Dedifferentiated amniotic fluid mesenchymal stem cell (primary cell): ENCODE measurements around the gene PARN.

Source experiments
- DNase-seq: peaks from one replicate; pipeline ENCODE4 v3.0.0-alpha.2; 2016; ENCODE audit errors: extremely low spot score

PARN gene

GRCh38 chr16:14499110-14499509, 130.9 kb downstream of the PARN start:
- no peak for DNase-seq

DNA sequence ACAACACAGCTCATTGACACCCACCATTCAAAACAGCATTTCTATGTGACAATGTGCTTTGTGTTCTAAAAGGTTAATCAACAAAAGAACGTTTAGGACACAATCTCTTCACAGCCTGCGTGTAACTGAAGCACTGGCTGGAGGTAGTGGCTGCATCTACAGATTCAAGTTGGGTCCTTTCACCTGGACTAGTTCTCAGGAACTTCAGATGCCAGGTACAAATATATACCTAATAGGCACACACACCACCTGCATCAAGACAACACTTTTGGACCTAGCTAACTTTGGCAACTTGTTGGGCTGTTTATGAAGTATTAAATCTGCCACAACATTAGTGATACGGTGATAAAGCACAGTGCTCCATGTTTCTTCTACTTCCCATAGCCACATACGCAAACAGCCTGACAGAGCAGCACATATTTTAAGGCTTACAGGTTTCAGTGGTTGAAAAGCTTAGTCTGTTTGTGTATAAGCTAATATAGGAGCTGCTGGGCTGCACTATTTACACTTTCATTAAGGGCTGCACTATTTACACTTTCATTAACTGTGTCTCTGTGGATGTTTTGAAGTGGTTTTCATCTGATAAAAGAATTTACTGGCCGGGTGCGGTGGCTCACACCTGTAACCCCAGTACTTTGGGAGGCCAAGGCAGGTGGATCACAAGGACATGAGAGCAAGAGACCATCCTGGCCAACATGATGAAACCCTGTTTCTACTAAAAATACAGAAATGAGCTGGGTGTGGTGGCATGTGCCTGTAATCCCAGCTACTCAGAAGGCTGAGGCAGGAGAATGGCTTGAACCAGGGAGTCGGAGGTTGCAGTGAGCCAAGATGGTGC, 132.6 kb downstream of the PARN start:
- no peak for DNase-seq

DNA sequence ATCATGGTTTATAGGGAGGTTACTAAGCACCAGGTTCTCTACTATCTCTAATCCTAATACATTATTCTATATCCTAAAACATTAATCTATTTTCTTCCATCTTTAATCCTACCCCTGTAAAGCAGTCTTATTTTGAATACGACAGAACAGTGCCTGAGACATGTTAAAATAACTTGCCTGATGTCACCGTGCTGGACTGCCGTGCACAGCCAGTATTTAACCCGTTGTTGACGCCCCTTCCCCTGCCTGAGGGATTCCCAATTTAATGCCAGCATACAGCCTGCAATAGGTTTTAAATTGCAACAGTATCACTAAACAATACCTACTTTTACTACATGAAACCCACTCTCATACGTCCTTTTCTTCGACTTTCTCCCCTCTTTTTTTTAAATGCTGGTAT, 133.3 kb downstream of the PARN start:
- DNase-seq: no peak

DNA sequence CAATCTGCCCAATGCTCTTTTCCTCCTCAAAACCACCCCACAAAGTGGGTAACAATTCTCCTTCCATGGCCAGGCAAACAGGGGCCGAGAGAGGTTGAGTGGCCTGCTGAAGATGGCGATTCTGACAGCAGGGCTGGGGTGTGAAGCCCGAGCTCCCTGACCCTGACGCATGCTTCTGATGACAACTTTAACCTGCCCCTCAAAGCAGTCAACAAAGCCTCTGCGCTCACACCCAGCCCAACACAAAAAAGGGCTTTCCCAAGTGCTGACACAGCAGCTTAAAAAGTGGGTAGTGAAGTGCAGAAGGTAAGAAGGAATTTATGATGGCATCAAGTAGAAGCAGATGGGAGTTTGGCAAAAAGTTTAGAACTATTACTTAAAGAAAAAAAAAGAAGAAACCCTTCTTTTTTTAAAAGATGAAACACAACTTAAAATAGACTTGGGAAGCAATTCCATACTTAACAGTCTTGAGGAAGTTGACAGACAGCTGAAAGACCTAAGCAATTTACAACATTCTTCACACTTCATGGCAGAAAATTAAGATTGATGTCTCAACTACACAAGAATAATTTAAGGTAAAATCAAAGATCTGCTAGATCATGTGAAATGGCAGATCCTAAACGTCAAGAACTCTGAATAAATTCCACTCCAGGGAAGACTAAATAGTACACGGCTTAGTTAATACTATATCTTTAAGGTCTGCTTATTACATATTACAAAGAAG, 133.9 kb downstream of the PARN start:
- DNase-seq: no peak

DNA sequence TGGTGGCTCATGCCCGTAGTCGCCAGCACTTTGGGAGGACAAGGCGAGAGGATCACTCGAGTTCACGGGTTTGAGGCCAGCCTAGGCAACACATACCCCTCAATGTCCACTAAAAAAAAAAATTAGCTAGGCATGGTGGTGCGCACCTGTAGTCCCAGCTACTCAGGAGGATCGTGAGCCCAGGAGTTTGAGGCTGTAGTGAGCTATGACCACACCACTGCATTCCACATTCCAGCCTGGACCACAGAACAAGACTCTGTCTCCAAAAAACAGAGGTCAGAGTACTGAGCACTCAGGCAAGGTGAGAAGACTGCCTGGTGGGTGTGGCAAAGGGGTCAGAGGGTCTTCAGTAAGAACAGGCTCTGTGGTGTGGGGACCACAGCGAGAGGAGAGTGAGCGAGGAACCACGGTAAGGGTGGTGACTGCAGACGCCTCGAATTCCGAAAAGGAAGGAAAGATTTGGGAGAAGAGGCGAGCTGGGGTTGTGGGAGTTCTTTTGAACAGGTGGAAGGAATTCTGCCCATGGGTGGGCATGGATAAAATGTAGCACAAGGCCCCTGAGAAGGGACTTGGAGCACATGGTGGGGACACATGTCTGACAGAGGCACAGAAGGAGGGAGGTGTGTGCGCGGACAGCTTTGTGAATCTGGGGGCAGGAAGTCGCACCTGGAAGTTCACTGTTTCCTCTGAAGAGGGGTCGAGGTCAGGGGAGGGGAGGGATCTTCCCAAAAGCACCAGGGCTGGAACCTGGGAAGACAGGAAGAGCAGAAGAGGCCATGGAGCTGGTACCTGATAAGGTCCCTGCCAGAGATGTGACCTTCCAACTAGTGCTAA, 134.6 kb downstream of the PARN start:
- DNase-seq: no peak

- DNase-seq: no peak
These were observed 135.6 kb downstream of the PARN start for GRCh38 chr16:14494396-14494966.

DNA sequence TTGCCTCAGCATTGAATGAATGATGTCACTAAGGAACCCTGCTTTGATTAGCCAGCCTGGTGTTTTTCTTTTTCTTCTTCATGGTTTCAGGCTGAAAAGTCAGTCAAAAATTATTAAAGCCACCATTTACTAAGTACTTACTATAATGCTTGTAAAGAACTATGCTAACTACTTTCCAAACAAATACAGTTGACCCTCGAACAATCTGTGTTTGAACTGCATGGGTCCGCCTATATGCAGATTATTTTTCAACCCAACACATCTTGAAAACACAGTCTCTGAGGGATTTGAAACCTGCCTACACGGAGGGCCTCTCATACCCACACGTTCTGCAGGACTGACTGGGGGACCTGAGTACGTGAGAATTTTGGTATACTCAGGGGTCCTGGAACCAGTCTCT, 136.3 kb downstream of the PARN start:
- no peak for DNase-seq

DNA sequence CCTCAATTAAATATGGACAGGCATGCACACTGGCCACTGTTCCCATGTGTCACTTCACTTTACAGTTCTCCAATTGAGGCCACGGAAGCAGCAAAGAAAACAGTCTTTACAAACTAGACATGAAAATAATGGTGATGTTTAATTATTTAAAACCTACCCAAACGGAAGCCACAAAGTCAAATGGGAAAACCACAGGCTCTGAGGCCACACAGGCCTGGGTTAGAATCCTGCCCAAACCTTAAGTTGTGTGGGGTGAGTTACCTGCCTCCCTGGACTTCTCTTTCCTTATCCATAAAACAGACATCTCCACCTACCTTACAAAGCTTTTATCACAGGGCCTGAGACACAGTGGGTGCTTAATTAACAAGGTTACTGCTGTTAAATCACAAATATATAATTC, 137.4 kb downstream of the PARN start:
- no peak for DNase-seq

DNA sequence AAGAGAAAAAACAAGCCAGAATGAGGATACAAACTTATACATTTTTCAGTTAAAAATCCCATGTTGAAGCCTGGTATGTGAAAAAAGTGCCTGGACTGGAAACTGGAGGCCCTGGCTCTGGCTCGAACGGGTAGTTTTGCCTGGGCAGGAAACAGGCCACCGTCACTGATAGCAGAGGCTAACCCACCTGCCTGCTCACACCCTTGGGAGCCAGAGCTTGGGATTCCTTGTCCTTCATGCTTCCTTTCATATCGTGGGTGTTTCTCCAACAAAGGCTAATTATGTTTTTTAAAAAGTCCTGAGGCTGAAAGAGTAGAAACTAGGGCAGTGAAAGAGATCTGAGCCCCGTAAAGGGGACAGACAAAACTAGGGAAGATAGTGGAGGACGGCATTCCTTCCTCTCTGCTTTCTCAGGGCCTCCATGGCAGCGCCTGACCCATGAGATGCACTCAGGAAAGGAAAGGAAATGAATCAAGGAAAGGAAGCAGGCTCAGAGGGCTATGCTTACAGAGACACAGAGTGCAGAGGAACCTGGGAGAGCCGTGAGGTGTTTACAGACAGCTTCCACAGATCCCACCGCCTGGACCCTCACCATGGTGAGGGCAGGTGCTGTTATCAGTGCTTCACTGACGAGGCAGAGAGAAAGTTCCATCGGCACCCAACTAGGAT, 138.1 kb downstream of the PARN start:
- DNase-seq: no peak

DNA sequence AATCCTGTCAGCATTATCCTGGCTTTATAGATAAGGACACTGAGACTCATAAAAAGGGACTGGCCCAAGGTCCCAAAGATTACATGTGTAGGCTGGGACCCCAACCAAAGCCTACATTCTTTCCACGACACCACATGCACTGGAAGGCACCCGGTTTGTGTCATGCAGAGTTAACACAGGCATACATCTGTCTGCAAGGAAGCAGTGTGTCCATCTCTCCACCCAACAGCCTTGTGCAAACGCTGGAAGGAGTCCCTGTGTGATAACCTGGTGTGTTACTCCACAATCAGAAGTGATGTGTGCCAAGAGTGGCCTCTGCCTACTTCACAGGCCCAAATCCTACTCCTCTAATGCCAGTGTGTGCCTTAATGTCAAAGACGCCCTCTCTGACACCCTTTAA, 139.8 kb downstream of the PARN start:
- no peak for DNase-seq

DNA sequence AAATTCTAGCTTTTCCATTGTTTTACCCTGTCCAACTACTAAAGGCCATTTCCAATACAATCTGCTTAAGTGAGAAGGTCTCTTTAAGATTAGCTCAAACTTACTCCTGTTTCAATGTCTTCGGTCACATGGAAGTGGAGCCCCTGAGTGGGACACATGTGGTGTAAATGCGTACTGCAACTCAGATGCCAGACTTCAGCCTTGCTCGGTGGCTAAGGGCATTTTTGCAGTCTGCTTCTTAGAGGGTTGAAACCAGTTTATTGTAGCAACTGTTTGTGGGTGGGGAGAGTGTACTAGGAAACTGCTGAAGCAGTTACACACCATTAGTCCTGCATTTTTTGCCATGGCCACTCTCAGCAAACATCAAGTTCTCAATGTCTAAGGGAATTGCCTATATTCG, 140.6 kb downstream of the PARN start:
- no peak for DNase-seq

GRCh38 chr16:14487579-14487978, 142.5 kb downstream of the PARN start:
- no peak for DNase-seq

GRCh38 chr16:14486520-14487303, 143.3 kb downstream of the PARN start:
- peak; percentile 91 for DNase-seq

- DNase-seq: no peak
These were observed 144.1 kb downstream of the PARN start for GRCh38 chr16:14485811-14486519.

DNA sequence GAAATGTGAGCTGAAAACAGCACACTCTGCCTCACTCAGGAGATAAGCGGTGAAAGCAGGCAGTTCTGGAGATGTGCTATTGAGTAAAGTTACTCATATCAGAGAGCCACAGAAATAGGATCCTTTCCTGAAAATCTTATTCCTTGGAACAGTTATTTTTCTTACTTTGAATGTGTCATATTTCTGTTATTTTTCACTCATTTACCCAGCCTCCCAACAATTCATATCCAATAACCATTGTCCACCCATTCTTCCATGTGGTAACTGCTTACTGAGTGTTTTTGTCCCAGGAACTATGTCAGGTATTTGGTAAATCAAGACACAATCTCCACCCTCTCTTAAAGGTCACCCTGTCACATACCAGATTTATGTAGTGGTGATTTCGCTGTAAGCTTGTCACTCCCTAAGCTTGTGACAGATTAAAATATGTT, 144.9 kb downstream of the PARN start:
- DNase-seq: no peak

- DNase-seq: no peak
These were observed 146.2 kb downstream of the PARN start for GRCh38 chr16:14483819-14484385.

GRCh38 chr16:14476183-14476582, 153.9 kb downstream of the PARN start:
- no peak for DNase-seq

GRCh38 chr16:14475370-14476139, 154.5 kb downstream of the PARN start:
- DNase-seq: no peak

DNA sequence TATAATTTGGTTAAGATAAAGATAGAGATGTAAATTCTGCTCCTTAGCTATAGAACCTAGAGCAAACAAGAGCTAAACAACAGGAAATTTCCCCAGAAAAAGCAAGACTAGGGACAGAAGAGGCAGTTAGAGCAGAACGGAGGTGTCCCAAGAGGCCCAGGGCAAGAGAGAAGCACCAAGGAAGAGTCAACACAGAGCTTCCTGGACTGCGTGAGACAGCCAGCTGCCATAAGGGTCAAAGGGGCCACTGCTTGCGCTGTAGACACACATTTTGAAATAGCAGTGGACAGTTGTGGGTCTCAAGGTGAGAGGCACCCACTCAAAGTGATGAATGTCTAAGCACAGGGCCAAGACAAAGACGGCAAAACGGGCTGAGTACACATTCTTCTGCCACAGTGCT, 156.6 kb downstream of the PARN start:
- DNase-seq: no peak
